ENCODE measurements around the gene AURKAIP1. TPM values are rescaled to one million over a fixed set of nuclear protein-coding genes. Genes with fewer than 3 reads are reported as not detected.

The AURKAIP1 gene
- total and polyA plus RNA-seq, 2 of the 13 experiments (the other 11 are each of a cell fraction or from before 2014, with no cell fraction given): 69.5 to 175 TPM

- peak; percentile 90 for TF ChIP-seq ISL2 (CRISPR knock-in tag; IDR thresholded peaks at IDR 0.05)
- TF ChIP-seq, protein P1, sequence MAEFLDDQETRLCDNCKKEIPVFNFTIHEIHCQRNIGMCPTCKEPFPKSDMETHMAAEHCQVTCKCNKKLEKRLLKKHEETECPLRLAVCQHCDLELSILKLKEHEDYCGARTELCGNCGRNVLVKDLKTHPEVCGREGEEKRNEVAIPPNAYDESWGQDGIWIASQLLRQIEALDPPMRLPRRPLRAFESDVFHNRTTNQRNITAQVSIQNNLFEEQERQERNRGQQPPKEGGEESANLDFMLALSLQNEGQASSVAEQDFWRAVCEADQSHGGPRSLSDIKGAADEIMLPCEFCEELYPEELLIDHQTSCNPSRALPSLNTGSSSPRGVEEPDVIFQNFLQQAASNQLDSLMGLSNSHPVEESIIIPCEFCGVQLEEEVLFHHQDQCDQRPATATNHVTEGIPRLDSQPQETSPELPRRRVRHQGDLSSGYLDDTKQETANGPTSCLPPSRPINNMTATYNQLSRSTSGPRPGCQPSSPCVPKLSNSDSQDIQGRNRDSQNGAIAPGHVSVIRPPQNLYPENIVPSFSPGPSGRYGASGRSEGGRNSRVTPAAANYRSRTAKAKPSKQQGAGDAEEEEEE (CRISPR knock-in tag; IDR thresholded peaks at IDR 0.05; ENCODE audit: borderline replicate concordance): no peak
- TF ChIP-seq, protein P2, sequence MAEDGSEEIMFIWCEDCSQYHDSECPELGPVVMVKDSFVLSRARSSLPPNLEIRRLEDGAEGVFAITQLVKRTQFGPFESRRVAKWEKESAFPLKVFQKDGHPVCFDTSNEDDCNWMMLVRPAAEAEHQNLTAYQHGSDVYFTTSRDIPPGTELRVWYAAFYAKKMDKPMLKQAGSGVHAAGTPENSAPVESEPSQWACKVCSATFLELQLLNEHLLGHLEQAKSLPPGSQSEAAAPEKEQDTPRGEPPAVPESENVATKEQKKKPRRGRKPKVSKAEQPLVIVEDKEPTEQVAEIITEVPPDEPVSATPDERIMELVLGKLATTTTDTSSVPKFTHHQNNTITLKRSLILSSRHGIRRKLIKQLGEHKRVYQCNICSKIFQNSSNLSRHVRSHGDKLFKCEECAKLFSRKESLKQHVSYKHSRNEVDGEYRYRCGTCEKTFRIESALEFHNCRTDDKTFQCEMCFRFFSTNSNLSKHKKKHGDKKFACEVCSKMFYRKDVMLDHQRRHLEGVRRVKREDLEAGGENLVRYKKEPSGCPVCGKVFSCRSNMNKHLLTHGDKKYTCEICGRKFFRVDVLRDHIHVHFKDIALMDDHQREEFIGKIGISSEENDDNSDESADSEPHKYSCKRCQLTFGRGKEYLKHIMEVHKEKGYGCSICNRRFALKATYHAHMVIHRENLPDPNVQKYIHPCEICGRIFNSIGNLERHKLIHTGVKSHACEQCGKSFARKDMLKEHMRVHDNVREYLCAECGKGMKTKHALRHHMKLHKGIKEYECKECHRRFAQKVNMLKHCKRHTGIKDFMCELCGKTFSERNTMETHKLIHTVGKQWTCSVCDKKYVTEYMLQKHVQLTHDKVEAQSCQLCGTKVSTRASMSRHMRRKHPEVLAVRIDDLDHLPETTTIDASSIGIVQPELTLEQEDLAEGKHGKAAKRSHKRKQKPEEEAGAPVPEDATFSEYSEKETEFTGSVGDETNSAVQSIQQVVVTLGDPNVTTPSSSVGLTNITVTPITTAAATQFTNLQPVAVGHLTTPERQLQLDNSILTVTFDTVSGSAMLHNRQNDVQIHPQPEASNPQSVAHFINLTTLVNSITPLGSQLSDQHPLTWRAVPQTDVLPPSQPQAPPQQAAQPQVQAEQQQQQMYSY (CRISPR knock-in tag; IDR thresholded peaks at IDR 0.05): peak; percentile 70; the same call in 1 of the 2 replicates
- no peak for TF ChIP-seq REXO4 (CRISPR knock-in tag; IDR thresholded peaks at IDR 0.05; ENCODE audit: borderline replicate concordance)
- TF ChIP-seq HDAC1 (CRISPR knock-in tag; IDR thresholded peaks at IDR 0.05): peak; percentile 99
- TF ChIP-seq SKIL (CRISPR knock-in tag; IDR thresholded peaks at IDR 0.05; ENCODE audit: borderline replicate concordance): no peak
- peak; percentile 99 for TF ChIP-seq ARNT2 (CRISPR knock-in tag; IDR thresholded peaks at IDR 0.05; ENCODE audit: low read depth)
- peak; percentile 26; the same call in 1 of the 2 replicates for TF ChIP-seq HNF1A (IDR thresholded peaks at IDR 0.05; ENCODE audit: low read depth)
- TF ChIP-seq HNF1A (CRISPR knock-in tag; IDR thresholded peaks at IDR 0.05; ENCODE audit: borderline replicate concordance): peak; percentile 84; the same call in 1 of the 2 replicates
- TF ChIP-seq ZBTB21 (CRISPR knock-in tag; IDR thresholded peaks at IDR 0.05): no peak
- TF ChIP-seq, protein P3, sequence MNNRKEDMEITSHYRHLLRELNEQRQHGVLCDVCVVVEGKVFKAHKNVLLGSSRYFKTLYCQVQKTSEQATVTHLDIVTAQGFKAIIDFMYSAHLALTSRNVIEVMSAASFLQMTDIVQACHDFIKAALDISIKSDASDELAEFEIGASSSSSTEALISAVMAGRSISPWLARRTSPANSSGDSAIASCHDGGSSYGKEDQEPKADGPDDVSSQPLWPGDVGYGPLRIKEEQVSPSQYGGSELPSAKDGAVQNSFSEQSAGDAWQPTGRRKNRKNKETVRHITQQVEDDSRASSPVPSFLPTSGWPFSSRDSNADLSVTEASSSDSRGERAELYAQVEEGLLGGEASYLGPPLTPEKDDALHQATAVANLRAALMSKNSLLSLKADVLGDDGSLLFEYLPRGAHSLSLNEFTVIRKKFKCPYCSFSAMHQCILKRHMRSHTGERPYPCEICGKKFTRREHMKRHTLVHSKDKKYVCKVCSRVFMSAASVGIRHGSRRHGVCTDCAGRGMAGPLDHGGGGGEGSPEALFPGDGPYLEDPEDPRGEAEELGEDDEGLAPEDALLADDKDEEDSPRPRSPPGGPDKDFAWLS (CRISPR knock-in tag; IDR thresholded peaks at IDR 0.05; ENCODE audit: borderline replicate concordance): no peak
- TF ChIP-seq MAFF (IDR thresholded peaks at IDR 0.05; ENCODE audit: low read depth, low read length): peak; percentile 7; the same call in 1 of the 2 replicates
- no peak for TF ChIP-seq TEAD2 (CRISPR knock-in tag; IDR thresholded peaks at IDR 0.05)
- no peak for TF ChIP-seq ZNF577 (CRISPR knock-in tag; IDR thresholded peaks at IDR 0.05; ENCODE audit: borderline replicate concordance, low read depth)
Observed at GRCh38 chr1:1374929-1375662, at the start of gene AURKAIP1 (continued).
